H9 (cell line): ENCODE results near the gene LBH. TPM values are rescaled to one million over a fixed set of nuclear protein-coding genes. Genes with fewer than 3 reads are reported as not detected.

Source experiments
- DNase-seq: peaks from one replicate; pipeline ENCODE4 v3.0.0-alpha.2; 2017
- H2AFZ ChIP-seq: one replicate; pipeline ENCODE4 v1.6.1; 2013; ENCODE audit warnings: mild to moderate bottlenecking, low read length, control low read depth, moderate library complexity
- H2AK5ac ChIP-seq: 2 replicates; pipeline ENCODE4 v1.6.1; 2013; ENCODE audit warnings: low read length, control low read depth, mixed read lengths; ENCODE audit not compliant: insufficient read length
- H2BK120ac ChIP-seq: one replicate; pipeline ENCODE4 v1.6.1; 2013; ENCODE audit warnings: low read depth, mild to moderate bottlenecking, low read length, control low read depth, inconsistent platforms; ENCODE audit not compliant: poor library complexity, severe bottlenecking
- H2BK12ac ChIP-seq: 2 replicates; pipeline ENCODE4 v1.6.1; 2013; ENCODE audit warnings: low read length, control low read depth, mixed read lengths, low read depth; ENCODE audit not compliant: insufficient read length
- H2BK15ac ChIP-seq: 2 replicates; pipeline ENCODE4 v1.6.1; 2013; ENCODE audit warnings: low read depth, low read length, control low read depth
- H2BK20ac ChIP-seq: one replicate; pipeline ENCODE4 v1.6.1; 2013; ENCODE audit warnings: low read depth, mild to moderate bottlenecking, low read length, control low read depth, inconsistent platforms; ENCODE audit not compliant: poor library complexity, severe bottlenecking
- H2BK5ac ChIP-seq: 2 replicates; pipeline ENCODE4 v1.6.1; 2013; ENCODE audit warnings: low read length, control low read depth, mixed read lengths; ENCODE audit not compliant: insufficient read length
- H3K14ac ChIP-seq: 2 replicates; pipeline ENCODE4 v1.6.1; 2013; ENCODE audit warnings: low read length, control low read depth; ENCODE audit not compliant: insufficient read depth
- H3K18ac ChIP-seq: 2 replicates; pipeline ENCODE4 v1.6.1; 2013; ENCODE audit warnings: low read depth, mild to moderate bottlenecking, mixed read lengths, low read length, control low read depth; ENCODE audit not compliant: insufficient read length
- H3K23ac ChIP-seq: 2 replicates; pipeline ENCODE4 v1.6.1; 2013; ENCODE audit warnings: low read length, control low read depth, mixed read lengths, low read depth; ENCODE audit not compliant: insufficient read length
- H3K23me2 ChIP-seq: 2 replicates; pipeline ENCODE4 v1.6.1; 2013; ENCODE audit warnings: low read depth, mild to moderate bottlenecking, mixed read lengths, low read length, control low read depth; ENCODE audit not compliant: insufficient read length, poor library complexity, severe bottlenecking
- H3K27ac ChIP-seq: 2 replicates; pipeline ENCODE4 v1.5.1; 2013; ENCODE audit warnings: low read length, control low read depth, mixed read lengths, low read depth; ENCODE audit not compliant: insufficient read length
- H3K27me3 ChIP-seq: 2 replicates; pipeline ENCODE4 v1.6.1; 2013; ENCODE audit warnings: low read length, control low read depth, inconsistent platforms; ENCODE audit not compliant: insufficient read depth
- H3K4ac ChIP-seq: 2 replicates; pipeline ENCODE4 v1.6.1; 2013; ENCODE audit warnings: low read depth, mild to moderate bottlenecking, control low read depth, inconsistent platforms, low read length, moderate library complexity
- H3K4me1 ChIP-seq: 2 replicates; pipeline ENCODE4 v1.6.1; 2013; ENCODE audit warnings: low read length, control low read depth, inconsistent platforms; ENCODE audit not compliant: insufficient read depth
- H3K4me2 ChIP-seq: 2 replicates; pipeline ENCODE4 v1.6.1; 2013; ENCODE audit warnings: low read length, control low read depth, mixed read lengths; ENCODE audit not compliant: insufficient read length, insufficient read depth
- H3K56ac ChIP-seq: 2 replicates; pipeline ENCODE4 v1.6.1; 2013; ENCODE audit warnings: low read depth, mild to moderate bottlenecking, mixed read lengths, low read length, control low read depth; ENCODE audit not compliant: insufficient read length
- H3K79me1 ChIP-seq: 2 replicates; pipeline ENCODE4 v1.6.1; 2013; ENCODE audit warnings: low read depth, mild to moderate bottlenecking, moderate library complexity, low read length, control low read depth, inconsistent platforms; ENCODE audit not compliant: insufficient read depth, poor library complexity, severe bottlenecking
- H3K79me2 ChIP-seq: 2 replicates; pipeline ENCODE4 v1.6.1; 2013; ENCODE audit warnings: low read length, control low read depth, inconsistent platforms; ENCODE audit not compliant: insufficient read depth
- H3K9ac ChIP-seq: 2 replicates; pipeline ENCODE4 v1.6.1; 2013; ENCODE audit warnings: low read length, control low read depth, mixed read lengths; ENCODE audit not compliant: insufficient read length; ENCODE audit errors: extremely low read depth
- H3K9me3 ChIP-seq: one replicate; pipeline ENCODE4 v1.6.1; 2013; ENCODE audit warnings: low read depth, low read length, inconsistent platforms; ENCODE audit not compliant: control insufficient read depth
- H3T11ph ChIP-seq: one replicate; pipeline ENCODE4 v1.6.1; 2013; ENCODE audit warnings: mild to moderate bottlenecking, low read length, control low read depth, inconsistent platforms
- H4K20me1 ChIP-seq: one replicate; pipeline ENCODE4 v1.6.1; 2013; ENCODE audit not compliant: control insufficient read depth, insufficient read length, insufficient read depth
- H4K5ac ChIP-seq: 2 replicates; pipeline ENCODE4 v1.6.1; 2013; ENCODE audit warnings: low read depth, mild to moderate bottlenecking, mixed read lengths, low read length, control low read depth; ENCODE audit not compliant: insufficient read length
- H4K8ac ChIP-seq: replicated peaks from 2 replicates; pipeline ENCODE4 v1.6.1; 2013; ENCODE audit warnings: low read length, control low read depth, mixed read lengths, low read depth; ENCODE audit not compliant: insufficient read length
- H4K91ac ChIP-seq: 2 replicates; pipeline ENCODE4 v1.6.1; 2013; ENCODE audit warnings: low read depth, mild to moderate bottlenecking, moderate library complexity, mixed read lengths, low read length, control low read depth; ENCODE audit not compliant: insufficient read length
- H3K27ac Mint-ChIP-seq, 3 experiments: 2 replicates in 2 of 3; 3 replicates in 1 of 3; pipeline ENCODE4 v1.8.0; 2020 to 2021; ENCODE audit warnings: mixed read lengths in 3 of 3, mild to moderate bottlenecking in 1 of 3, moderate library complexity in 1 of 3
- H3K27me3 Mint-ChIP-seq: 2 replicates; pipeline ENCODE4 v1.8.0; 2021; ENCODE audit warnings: low read depth, mild to moderate bottlenecking, moderate library complexity, mixed read lengths
- H3K36me3 Mint-ChIP-seq, 3 experiments: 2 replicates in 2 of 3; 3 replicates in 1 of 3; pipeline ENCODE4 v1.8.0; 2020 to 2021; ENCODE audit warnings: low read depth in 3 of 3, mixed read lengths in 3 of 3; ENCODE audit not compliant: insufficient read depth in 1 of 3
- H3K4me1 Mint-ChIP-seq, 2 experiments: 2 replicates each; pipeline ENCODE4 v1.8.0; 2020; ENCODE audit warnings: mixed read lengths in 2 of 2
- H3K4me3 Mint-ChIP-seq, 2 experiments: 2 replicates in 1 of 2; 3 replicates in 1 of 2; pipeline ENCODE4 v1.8.0; 2020 to 2021; ENCODE audit warnings: mild to moderate bottlenecking in 2 of 2, mixed read lengths in 2 of 2, moderate library complexity in 1 of 2
- H3K9me3 Mint-ChIP-seq, 2 experiments: 2 replicates in 1 of 2; 3 replicates in 1 of 2; pipeline ENCODE4 v1.8.0; 2020; ENCODE audit warnings: mild to moderate bottlenecking in 2 of 2, mixed read lengths in 2 of 2, moderate library complexity in 1 of 2
- CTCF ChIP-seq: fragments of 200-600 bp; sonication (generic); conservative IDR thresholded peaks from 3 replicates; pipeline ENCODE4 v1.8.0; 2021; ENCODE audit warnings: antibody characterized with exemption, mild to moderate bottlenecking
- WGBS: extraction: QIAGEN DNeasy Blood & Tissue Kit; methylation state at CpG from one replicate; pipeline ENCODE4 v1.1.7; 2013; ENCODE audit warnings: missing lambda C conversion rate, low lambda C conversion rate, mixed read lengths; ENCODE audit not compliant: insufficient read length; ENCODE audit errors: extremely low coverage; 5-methylcytosine and 5-hydroxymethylcytosine counted together
- total RNA-seq: library from RNA; stranded (reverse); gene quantifications from 2 replicates; pipeline ENCODE4 v1.2.1, GENCODE V29; 2021

The LBH gene
- total RNA-seq, 1 experiment from 2014 or later: 53.0 TPM

- Histone ChIP-seq H3K79me1 (no peaks in the 10 kb centered on the region), H3K9me3 (no peaks in the 10 kb centered on the region), H3K23me2 (no peaks in the 10 kb centered on the region), H2BK12ac (no peak overlapping the region), H2AFZ (no peak overlapping the region), H2BK120ac (no peak overlapping the region), H4K5ac (no peak overlapping the region), H2BK20ac (no peak overlapping the region), H2AK5ac (no peak overlapping the region), H3K4me2 (no peak overlapping the region), H3K14ac (no peak overlapping the region), H3K23ac (no peak overlapping the region), H3K56ac (no peak overlapping the region), H2BK5ac (no peak overlapping the region), H3K4ac (no peak overlapping the region), H3K9ac (no peak overlapping the region), H3K4me1 (no peaks in the 10 kb centered on the region), H4K91ac (no peak overlapping the region), H3K18ac (no peak overlapping the region), H2BK15ac (no peak overlapping the region), H4K8ac (no peak overlapping the region), H3K27me3 (no peaks in the 10 kb centered on the region), H3T11ph (no peak overlapping the region), H3K27ac (no peak overlapping the region), H4K20me1 (no peaks in the 10 kb centered on the region), H3K79me2 (no peaks in the 10 kb centered on the region)
- no peak for TF ChIP-seq CTCF
- Mint-ChIP-seq H3K9me3 (no peaks in the 10 kb centered on the region), H3K4me1 (peaks cover 26 to 31% of the 10 kb centered on the region in 2 experiments), H3K27me3 (peaks cover 24% of the 10 kb centered on the region), H3K27ac (no peak overlapping the region), H3K36me3 (no peaks in the 10 kb centered on the region), H3K4me3 (no peak overlapping the region)
- no CpG with 5 or more reads among the region's 6 CpGs for WGBS
- no peak for DNase-seq
Observed at GRCh38 chr2:30221531-30221930, 9.8 kb upstream of the LBH start.
